Mononuclear cell (primary cell): ENCODE measurements around the gene JMJD7. TPM values are rescaled to one million over a fixed set of nuclear protein-coding genes. Genes with fewer than 3 reads are reported as not detected.
"Not testable (repeated sequence)": the region's sequence is repeated elsewhere in the genome, so short reads cannot be mapped to it uniquely, and the experiment has no call there.

Experiments used
- H3K27me3 ChIP-seq: 2 replicates; pipeline ENCODE4 v1.6.0; 2011; ENCODE audit warnings: low read length, control low read depth; ENCODE audit not compliant: insufficient read depth
- H3K4me1 ChIP-seq: 2 replicates; pipeline ENCODE4 v1.5.1; 2011; ENCODE audit warnings: mild to moderate bottlenecking, low read length, control low read depth; ENCODE audit not compliant: insufficient read depth
- H3K4me3 ChIP-seq: 2 replicates; pipeline ENCODE4 v1.5.1; 2011; ENCODE audit warnings: mild to moderate bottlenecking, low read length, moderate library complexity
- H3K9me3 ChIP-seq: 2 replicates; pipeline ENCODE4 v1.5.1; 2011; ENCODE audit warnings: low read depth, mild to moderate bottlenecking, control low read depth, low read length
- total RNA-seq: library from RNA; depleted of rRNA; stranded (reverse); fragments of >200 nt; gene quantifications from one replicate; pipeline ENCODE4 v1.2.3, GENCODE V29; 2012

Gene JMJD7
- total RNA-seq, 1 donor = 9.1 TPM

DNA sequence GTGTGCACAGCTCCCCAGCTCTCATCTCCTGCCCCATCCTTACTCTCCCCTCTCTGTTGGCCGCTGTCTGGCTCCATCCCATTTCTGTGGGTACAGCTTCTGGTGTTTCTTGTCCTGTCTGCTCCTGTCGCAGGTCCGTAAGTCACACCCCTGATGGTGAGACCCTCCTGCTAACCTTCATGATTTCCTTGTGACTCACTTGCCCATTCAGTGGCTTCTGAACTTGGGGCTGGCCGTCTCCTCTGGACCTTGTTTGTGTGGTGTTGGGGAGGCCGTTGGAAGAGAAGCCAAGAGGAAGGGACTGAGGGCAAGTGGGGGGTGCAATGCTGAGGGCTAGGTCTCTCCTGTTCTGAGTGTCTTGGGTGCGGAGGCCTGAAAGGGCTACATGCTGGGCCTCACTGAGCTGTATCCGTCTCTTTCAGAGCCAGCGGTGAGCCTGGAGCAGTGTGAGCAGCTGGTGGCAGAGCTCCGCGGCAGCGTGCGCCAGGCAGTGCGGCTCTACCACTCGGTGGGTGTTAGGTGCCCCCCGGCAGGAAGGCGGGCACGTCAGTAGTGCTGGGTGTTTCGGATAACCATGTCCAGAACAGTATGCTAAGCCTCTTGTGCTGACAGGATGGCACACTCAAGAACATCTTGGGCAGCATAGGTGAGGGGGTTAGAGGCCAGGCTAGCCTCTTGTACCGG lies 3.7 kb upstream of the JMJD7 start:
- Histone ChIP-seq H3K9me3 (no peaks in the 10 kb centered on the region), H3K27me3 (no peaks in the 10 kb centered on the region), H3K4me3 (no peak overlapping the region), H3K4me1 (peaks cover 16% of the 10 kb centered on the region)

DNA sequence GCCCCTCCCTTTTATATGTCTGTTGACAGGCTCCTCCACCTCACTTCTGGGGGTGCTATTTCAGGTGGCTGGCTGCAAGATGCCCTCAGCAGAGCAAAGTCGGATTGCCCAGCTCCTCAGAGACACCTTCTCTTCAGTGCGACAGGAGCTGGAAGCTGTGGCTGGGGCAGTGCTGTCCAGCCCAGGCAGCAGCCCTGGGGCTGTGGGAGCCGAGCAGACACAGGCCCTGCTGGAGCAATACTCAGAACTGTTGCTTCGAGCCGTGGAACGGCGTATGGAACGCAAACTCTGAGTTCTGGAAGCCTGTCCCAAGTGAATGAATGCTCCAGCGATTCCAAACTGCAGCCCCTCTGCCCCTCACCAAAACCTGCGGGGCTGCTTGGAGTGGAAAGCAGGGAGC lies 2.7 kb upstream of the JMJD7 start:
- no peaks in the 10 kb centered on the region for H3K9me3 ChIP-seq
- no peak overlapping the region for H3K4me3 ChIP-seq
- H3K27me3 ChIP-seq = no peaks in the 10 kb centered on the region
- H3K4me1 ChIP-seq = peaks cover 23% of the 10 kb centered on the region

DNA sequence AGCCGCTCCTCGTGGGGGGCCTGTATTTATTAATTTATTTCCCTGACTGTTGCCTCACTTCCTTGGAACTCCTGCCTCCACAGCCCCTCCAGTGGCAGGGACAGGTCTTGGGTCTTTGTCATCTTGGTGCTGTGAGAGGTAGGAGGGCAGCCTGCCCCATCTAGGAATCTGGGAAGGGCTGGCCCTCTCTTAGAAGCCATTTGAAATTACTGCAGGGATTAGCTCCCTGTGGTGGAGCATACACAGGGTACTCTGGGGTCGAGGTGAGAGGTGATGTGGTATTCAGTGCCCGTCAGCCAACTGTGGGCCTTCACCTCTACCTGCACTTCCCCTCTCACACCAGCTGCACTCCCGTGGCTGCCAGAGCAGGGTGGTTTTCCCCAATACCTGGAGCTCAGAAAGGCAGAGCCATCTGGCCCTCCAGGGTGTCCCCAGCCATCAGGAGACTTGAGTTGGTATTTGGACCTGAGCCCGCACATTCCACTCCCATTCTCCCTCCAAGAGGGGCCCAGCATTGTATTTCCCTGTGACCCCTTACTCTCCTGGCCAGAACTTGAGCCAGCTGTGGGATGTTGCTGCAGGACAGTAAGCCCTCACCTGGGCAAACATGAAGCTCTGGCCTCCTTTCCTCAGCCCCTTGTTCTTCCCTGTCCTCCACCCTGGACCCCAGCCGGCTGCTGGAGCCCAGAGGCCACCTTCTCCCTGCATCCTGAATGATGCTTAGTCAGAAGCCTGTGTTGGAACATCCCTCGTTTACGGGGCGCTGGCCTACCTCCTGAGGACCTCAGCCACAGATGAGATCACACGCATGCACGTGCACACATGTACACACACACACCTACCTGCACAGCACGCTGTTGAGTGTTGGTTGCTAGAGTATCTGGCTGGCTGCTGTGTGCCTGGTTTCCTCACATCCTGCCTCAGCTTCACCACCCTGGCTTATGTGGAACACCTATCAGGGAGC lies 2.0 kb upstream of the JMJD7 start:
- no peaks in the 10 kb centered on the region for H3K9me3 ChIP-seq
- H3K4me1 ChIP-seq = peaks cover 23% of the 10 kb centered on the region
- H3K27me3 ChIP-seq = no peaks in the 10 kb centered on the region
- no peak overlapping the region for H3K4me3 ChIP-seq

DNA sequence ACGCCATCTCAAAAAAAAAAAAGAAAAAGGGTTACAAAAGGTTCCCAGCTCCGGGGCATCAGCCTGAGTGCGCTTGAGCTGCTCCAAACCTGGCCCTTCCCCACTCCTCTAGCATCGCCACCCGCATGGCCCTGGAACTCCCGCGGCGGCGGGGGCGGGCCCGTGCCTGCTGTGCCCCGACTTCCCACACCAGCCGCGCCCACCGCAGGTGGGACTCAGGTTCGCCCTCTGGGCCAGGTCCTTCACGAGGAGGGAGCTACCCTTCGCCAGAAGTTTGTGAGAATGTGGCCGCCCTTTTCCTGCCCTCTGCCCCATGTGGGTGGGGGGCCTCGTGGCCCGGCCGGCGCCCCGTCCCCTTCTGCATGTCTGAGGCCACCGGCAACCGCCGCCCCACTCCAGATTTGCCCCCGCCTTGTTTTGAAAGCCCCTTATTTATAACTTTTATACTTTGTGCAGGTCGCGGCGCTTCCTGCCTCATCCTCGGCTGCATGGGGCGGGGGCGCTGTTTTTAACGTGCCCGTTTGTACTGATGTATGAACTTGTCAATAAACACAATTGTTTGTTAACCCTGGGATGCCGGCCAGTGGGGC lies 507 bp upstream of the JMJD7 start:
- H3K4me1 ChIP-seq = peaks cover 39% of the 10 kb centered on the region
- H3K27me3 ChIP-seq = no peaks in the 10 kb centered on the region
- H3K4me3 ChIP-seq = peak overlapping the region; percentile 87
- H3K9me3 ChIP-seq = no peaks in the 10 kb centered on the region

DNA sequence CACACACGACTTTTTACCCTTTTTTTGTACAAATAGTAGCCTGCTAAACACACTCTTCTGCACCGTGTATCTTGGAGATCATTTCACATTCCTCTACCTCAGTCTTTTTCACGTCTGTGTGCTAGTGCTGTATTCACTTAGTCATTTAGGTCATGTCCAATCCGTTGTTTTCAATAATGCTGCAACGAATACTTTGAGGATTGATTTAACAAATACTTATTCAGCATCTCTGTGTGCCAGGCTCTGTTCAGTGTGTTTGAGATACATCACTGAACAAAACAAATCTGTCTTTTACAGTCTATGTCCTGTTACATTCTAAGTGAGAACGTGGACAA lies 882 bp downstream of the JMJD7 start:
- Histone ChIP-seq H3K4me1 (peaks cover 45% of the 10 kb centered on the region), H3K27me3 (no peaks in the 10 kb centered on the region), H3K4me3 (peak overlapping the region; percentile 87), H3K9me3 (no peaks in the 10 kb centered on the region)

DNA sequence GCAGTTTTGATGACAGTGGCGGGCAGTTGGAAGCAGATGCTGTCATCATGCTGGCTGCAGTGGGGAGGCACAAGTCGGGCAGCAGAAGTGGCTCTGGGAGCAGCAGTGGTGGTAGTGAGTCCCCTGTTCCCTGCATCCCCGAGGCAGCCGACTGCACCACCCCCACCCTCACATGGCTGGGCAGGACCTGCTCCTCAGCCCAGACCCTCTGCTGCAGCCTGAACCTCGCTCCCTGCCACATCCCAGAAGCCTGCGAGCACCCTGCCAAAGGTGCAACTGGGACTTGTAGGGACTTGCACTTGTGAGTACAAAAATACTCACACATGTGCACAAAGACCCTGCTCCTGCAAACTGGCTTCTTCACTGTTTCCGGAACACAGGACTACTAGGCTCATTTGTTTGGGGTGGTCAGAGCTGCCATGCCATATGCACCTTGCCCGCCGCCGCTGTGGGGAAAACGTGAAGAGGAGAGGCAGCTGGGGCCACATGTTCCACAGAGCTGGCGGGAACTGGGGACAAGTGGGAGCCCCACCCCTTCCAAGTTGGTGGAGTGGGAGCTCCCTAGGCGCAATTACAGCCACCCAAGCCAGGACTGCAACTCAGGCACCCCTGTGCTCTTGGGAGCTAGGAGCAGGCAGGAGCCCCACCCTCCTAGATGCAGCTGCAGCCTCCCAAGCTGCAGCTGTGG lies 2.2 kb downstream of the JMJD7 start:
- Histone ChIP-seq H3K9me3 (no peaks in the 10 kb centered on the region), H3K4me1 (peaks cover 45% of the 10 kb centered on the region)

DNA sequence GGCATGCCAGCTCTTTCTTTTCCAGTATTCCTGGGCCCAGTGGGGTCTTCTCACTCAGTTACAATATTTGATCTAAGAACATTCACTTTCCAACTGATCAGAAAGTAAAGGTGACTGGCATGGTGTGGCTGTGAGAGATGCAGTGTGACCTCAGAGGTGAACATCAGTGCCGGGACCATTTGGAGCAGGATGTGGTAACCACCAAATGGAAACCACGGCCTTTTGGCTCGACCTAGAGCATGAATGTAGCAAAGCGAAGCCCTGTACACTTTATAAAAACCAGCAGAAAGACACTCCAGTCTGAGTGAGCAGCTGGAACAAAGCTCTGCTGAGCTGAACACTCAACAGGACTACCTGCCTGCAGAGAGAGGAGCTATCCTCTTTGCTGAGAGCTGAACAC lies 3.4 kb downstream of the JMJD7 start:
- H3K4me1 ChIP-seq = peaks cover 45% of the 10 kb centered on the region
- not testable (repeated sequence) for H3K4me3 ChIP-seq, H3K27me3 ChIP-seq

More for the DNA sequence above, 2.2 kb downstream of the JMJD7 start:
- no peak overlapping the region for H3K4me3 ChIP-seq
- H3K27me3 ChIP-seq = no peaks in the 10 kb centered on the region

DNA sequence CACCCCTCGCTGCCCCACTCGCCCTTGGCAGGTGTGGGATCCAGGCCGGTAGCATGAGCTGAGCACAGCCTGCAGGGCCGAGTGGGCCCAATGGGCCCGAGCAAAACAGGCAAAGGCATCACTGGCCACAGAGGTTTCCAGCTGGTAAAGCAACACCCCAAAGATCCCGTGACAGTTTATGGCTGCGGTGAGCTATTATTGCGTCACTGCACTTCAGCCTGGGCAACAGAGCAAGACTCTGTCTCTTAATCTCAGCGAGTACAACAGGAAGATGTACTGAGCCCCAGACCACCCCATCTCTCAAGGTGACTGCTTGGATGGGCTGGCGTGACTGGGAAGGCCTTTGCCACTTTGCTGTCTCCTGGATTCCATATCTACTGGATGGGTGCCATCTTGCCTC lies 4.3 kb downstream of the JMJD7 start:
- Histone ChIP-seq H3K4me1 (peaks cover 43% of the 10 kb centered on the region), H3K27me3 (no peaks in the 10 kb centered on the region), H3K4me3 (no peak overlapping the region), H3K9me3 (no peaks in the 10 kb centered on the region)

More for the DNA sequence above, 3.4 kb downstream of the JMJD7 start:
- not testable (repeated sequence) for H3K9me3 ChIP-seq

DNA sequence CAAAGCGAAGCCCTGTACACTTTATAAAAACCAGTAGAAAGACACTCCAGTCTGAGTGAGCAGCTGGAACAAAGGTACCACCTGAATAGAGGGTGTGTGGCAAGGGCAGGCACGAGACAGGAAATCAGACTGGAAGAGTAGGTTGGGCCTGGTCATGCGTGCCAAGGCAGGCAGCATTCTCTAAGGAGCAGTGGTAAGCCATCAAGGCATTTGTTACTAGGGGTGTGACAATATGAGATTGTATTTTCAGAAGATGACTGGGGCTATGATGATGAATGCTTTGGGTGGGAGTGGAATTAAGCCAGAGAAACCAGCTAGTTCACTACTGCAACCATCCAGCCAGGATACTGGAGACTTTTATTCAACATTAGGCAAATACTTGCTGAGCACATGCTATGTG lies 5.0 kb downstream of the JMJD7 start:
- no peaks in the 10 kb centered on the region for H3K27me3 ChIP-seq
- no peak overlapping the region for H3K4me3 ChIP-seq
- H3K9me3 ChIP-seq = no peaks in the 10 kb centered on the region
- H3K4me1 ChIP-seq = peaks cover 39% of the 10 kb centered on the region

DNA sequence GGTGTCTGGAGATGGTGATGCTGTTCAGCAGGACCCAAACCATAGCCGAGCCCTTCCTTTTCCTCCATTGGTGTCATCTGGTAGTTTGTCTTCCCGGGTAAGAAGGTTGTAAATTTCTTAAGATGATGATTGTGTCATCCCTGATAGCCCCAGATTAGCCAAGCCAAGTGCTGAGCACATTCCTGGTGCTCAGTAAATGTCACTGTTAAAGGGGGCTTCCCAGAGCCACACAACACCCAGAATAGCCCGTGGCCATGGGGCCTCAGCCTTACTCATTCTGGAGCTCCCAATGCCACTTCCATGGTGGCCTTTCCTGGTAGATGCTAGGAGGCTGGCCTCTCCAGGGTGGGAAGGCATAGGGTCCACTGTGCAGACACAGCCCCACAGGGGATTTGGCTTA lies 6.2 kb downstream of the JMJD7 start:
- H3K4me1 ChIP-seq = peaks cover 31% of the 10 kb centered on the region
- H3K4me3 ChIP-seq = no peak overlapping the region
- H3K9me3 ChIP-seq = no peaks in the 10 kb centered on the region
- no peaks in the 10 kb centered on the region for H3K27me3 ChIP-seq

DNA sequence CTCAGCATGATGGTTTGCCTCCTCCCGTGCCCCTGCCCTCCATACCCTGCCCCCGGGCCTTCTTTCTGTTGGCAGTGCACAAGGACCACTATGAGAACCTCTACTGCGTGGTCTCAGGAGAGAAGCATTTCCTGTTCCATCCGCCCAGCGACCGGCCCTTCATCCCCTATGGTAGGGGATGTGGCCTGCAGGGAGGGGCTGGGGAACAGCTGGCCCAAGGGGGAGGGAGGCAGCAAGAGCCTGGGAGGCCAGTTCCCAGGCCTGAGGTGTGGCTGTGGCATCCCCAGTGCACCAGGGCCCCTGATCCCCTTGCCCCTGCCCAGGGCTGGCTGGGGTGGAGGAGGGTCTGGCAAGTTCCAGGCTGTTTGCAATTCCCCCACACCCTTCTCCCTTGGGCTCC lies 8.2 kb downstream of the JMJD7 start:
- H3K27me3 ChIP-seq = no peaks in the 10 kb centered on the region
- peaks cover 20% of the 10 kb centered on the region for H3K4me1 ChIP-seq
- H3K4me3 ChIP-seq = no peak overlapping the region
- no peaks in the 10 kb centered on the region for H3K9me3 ChIP-seq

DNA sequence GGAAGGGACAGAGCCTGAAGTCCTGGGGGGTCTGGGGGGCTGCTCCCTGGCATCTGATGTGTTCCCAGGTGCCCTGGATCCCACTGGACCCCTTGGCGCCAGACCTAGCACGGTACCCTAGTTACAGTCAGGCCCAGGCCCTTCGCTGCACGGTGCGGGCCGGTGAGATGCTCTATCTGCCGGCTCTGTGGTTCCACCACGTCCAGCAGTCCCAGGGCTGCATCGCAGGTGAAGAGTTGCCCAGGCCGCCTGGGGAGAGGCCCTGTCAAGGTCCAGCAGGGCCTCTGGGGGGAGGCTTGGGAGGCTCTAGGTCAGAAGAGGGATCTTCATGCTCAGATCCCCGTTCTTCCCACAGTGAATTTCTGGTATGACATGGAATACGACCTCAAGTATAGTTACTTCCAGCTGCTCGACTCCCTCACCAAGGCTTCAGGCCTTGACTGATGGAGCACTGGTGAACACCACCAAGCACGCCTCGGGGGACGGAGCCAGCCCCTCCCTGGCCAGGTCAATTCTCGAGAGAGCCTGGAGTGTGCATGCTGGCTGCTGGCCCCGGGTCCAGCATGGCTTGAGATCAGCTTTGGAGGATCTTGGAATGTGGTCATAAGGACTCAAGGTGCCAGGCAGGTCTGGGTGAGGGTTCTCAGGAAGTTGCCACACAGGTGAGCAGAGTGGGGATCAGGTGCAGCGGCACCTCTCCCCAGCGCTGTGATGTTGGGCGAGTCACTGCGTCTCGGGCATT lies 9.0 kb downstream of the JMJD7 start:
- Histone ChIP-seq H3K4me3 (no peak overlapping the region), H3K27me3 (no peaks in the 10 kb centered on the region), H3K9me3 (no peaks in the 10 kb centered on the region), H3K4me1 (peaks cover 12% of the 10 kb centered on the region)

DNA sequence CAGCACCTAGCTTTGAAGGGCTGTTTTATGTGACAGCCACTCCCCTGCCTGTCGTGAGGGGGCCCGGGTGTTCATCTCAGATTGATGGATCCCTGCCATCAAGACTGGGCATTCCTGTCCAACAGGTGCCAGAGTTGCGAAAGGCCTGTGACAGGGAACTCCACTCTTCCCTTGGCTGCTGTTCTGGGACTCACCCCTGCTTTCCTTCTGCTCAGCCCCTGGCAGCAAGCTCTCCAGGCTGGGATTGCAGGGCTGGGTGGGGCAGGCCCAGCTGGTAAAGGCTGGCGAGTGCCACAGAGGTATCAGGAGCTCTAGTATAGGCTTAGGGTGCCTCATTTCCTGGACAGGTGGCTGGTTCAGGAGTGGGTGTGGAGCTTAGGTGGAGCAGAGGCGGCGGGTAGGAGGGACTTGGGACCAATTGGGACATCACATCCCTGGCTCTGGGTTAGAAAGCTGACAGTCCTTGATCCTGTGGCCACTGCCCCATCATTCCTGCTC lies 10.6 kb downstream of the JMJD7 start, which contains the start of gene PLA2G4B:
Gene PLA2G4B, plus strand, starts transcription at position 448 of the 498 bp plus-strand sequence. CDS start 67 bp downstream, outside the sequence.
- no peaks in the 10 kb centered on the region for H3K4me1 ChIP-seq
- H3K9me3 ChIP-seq = no peaks in the 10 kb centered on the region
- no peaks in the 10 kb centered on the region for H3K27me3 ChIP-seq

DNA sequence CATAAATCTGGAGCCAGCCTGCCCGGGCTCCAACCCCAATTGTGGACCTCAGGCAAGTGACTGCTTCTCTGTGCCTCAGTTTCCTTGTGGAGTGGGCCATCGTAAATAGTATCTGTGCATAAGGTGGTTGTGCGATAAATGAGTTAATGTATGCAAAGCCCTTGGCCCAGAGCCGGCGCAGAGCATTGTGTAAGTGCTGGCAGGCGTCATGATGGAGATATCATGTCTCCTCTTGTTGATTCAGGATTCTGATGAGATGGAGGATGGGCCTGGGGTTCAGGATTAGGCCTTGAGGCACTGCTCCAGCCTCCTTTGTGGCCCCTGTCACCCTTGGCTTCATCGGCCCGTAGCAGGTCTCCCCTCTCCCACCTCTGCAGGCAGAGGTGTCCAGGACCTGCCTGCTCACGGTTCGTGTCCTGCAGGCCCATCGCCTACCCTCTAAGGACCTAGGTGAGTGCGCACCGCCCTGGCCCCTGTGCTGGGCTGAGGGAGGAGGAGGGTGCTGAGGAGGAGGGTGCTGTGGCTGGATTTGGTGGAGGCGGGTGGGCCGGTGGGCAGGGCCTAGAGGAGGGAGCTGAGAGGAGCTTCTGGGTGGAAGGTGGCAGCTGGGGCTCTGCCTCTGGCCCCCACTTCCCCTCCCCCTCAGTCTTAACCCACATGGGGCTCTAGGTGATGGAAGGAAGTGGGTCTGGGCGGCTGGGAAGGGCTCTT lies 12.0 kb downstream of the JMJD7 start:
- no peak overlapping the region for H3K4me3 ChIP-seq
- no peaks in the 10 kb centered on the region for H3K27me3 ChIP-seq
- no peaks in the 10 kb centered on the region for H3K9me3 ChIP-seq
- no peaks in the 10 kb centered on the region for H3K4me1 ChIP-seq

More for the DNA sequence above, 10.6 kb downstream of the JMJD7 start, which contains the start of gene PLA2G4B:
- H3K4me3 ChIP-seq = no peak within 1 kb of the TSS
